HepG2 (cell line): ENCODE measurements around the gene AMHR2. TPM values are rescaled to one million over a fixed set of nuclear protein-coding genes. Genes with fewer than 3 reads are reported as not detected.
A peak's percentile ranks its signal among the peaks of the same experiment; 100 is the strongest.

ENCODE experiments used
- CCDC6 ChIP-seq: sonication (generic); formaldehyde crosslinking; IDR thresholded peaks from 2 replicates; pipeline ENCODE4 v1.8.1; 2022; ENCODE audit warnings: mild to moderate bottlenecking, missing genetic modification reagents, moderate library complexity
- FOSL2 ChIP-seq: sonication (generic); formaldehyde crosslinking; IDR thresholded peaks from 2 replicates; pipeline ENCODE4 v1.4.0; 2020; ENCODE audit warnings: missing genetic modification reagents
- HDAC1 ChIP-seq: sonication (generic); formaldehyde crosslinking; IDR thresholded peaks from 2 replicates; pipeline ENCODE4 v1.5.1; 2020; ENCODE audit warnings: mild to moderate bottlenecking, missing genetic modification reagents
- JUNB ChIP-seq: sonication (generic); formaldehyde crosslinking; IDR thresholded peaks from 2 replicates; pipeline ENCODE4 v1.8.0; 2022; ENCODE audit warnings: missing genetic modification reagents, mild to moderate bottlenecking, borderline replicate concordance
- NFE2 ChIP-seq: sonication (generic); formaldehyde crosslinking; IDR thresholded peaks from 2 replicates; pipeline ENCODE4 v1.4.0; 2020; ENCODE audit warnings: missing genetic modification reagents
- NFIC ChIP-seq: IDR thresholded peaks from 2 replicates; pipeline ENCODE4 v1.6.1; 2012; ENCODE audit warnings: mild to moderate bottlenecking, low read length, inconsistent platforms
- ZBTB3 ChIP-seq: sonication (generic); formaldehyde crosslinking; IDR thresholded peaks from 2 replicates; pipeline ENCODE4 v1.4.0; 2020; ENCODE audit warnings: low read depth, mild to moderate bottlenecking, moderate library complexity, missing genetic modification reagents, borderline replicate concordance
- ZFP62 ChIP-seq: sonication (generic); formaldehyde crosslinking; IDR thresholded peaks from 2 replicates; pipeline ENCODE4 v1.4.0; 2020; ENCODE audit warnings: missing genetic modification reagents
- ZNF17 ChIP-seq: sonication (generic); formaldehyde crosslinking; IDR thresholded peaks from 2 replicates; pipeline ENCODE4 v1.5.0; 2020; ENCODE audit warnings: mild to moderate bottlenecking, missing genetic modification reagents
- ZNF296 ChIP-seq: sonication (generic); formaldehyde crosslinking; conservative IDR thresholded peaks from 2 replicates; pipeline ENCODE4 v1.5.0; 2020; ENCODE audit warnings: mild to moderate bottlenecking, missing genetic modification reagents
- ZNF724P ChIP-seq: sonication (generic); formaldehyde crosslinking; IDR thresholded peaks from 2 replicates; pipeline ENCODE4 v1.8.0; 2022; ENCODE audit warnings: missing genetic modification reagents, borderline replicate concordance
- ZSCAN21 ChIP-seq: sonication (generic); formaldehyde crosslinking; IDR thresholded peaks from 2 replicates; pipeline ENCODE4 v1.8.0; 2022; ENCODE audit warnings: mild to moderate bottlenecking, missing genetic modification reagents, moderate library complexity, borderline replicate concordance
- polyA plus RNA-seq, 8 experiments: library from polyadenylated mRNA; depleted of rRNA in 3 of 8; stranded (reverse) in 7 of 8; unstranded in 1 of 8; fragments of >200 nt; fragmentation: Illumina TruSeq in 4 of 8; extraction: Trizol in 4 of 8; gene quantifications; 2 replicates each; pipeline versions ENCODE4 v1.2.1 to v1.2.3, GENCODE V29; 2011 to 2016; ENCODE audit warnings: low read depth in 4 of 8, missing spikeins in 1 of 8, mixed read lengths in 1 of 8; ENCODE audit not compliant: insufficient read depth in 1 of 8
- total RNA-seq, 5 experiments: library from RNA; depleted of rRNA; stranded (reverse); fragments of >200 nt; fragmentation: Illumina TruSeq; extraction: Trizol; gene quantifications; 2 replicates each; pipeline ENCODE4 v1.2.3, GENCODE V29; 2016; ENCODE audit warnings: low read depth in 1 of 5
- TF ChIP-seq, protein P1 (sequence below): sonication (generic); formaldehyde crosslinking; IDR thresholded peaks from 2 replicates; pipeline ENCODE4 v1.9.0; 2021; ENCODE audit warnings: missing genetic modification reagents, borderline replicate concordance
- TF ChIP-seq, protein P2 (sequence below): sonication (generic); formaldehyde crosslinking; conservative IDR thresholded peaks from 2 replicates; pipeline ENCODE4 v1.4.0; 2020; ENCODE audit warnings: missing genetic modification reagents
- TF ChIP-seq, protein P3 (sequence below): sonication (generic); formaldehyde crosslinking; IDR thresholded peaks from 2 replicates; pipeline ENCODE4 v1.4.0; 2020; ENCODE audit warnings: missing genetic modification reagents, borderline replicate concordance
- TF ChIP-seq, protein P4 (sequence below): sonication (generic); formaldehyde crosslinking; IDR thresholded peaks from 2 replicates; pipeline ENCODE4 v1.4.0; 2020; ENCODE audit warnings: low read depth, mild to moderate bottlenecking, missing genetic modification reagents
- TF ChIP-seq, protein P5 (sequence below): sonication (generic); formaldehyde crosslinking; conservative IDR thresholded peaks from 2 replicates; pipeline ENCODE4 v1.8.0; 2022; ENCODE audit warnings: mild to moderate bottlenecking, moderate library complexity, missing genetic modification reagents

Gene AMHR2
- total and polyA plus RNA-seq, 2 of the 13 experiments (the other 11 are each of a cell fraction or from before 2014, with no cell fraction given), result 0.24 to 0.58 TPM

DNA sequence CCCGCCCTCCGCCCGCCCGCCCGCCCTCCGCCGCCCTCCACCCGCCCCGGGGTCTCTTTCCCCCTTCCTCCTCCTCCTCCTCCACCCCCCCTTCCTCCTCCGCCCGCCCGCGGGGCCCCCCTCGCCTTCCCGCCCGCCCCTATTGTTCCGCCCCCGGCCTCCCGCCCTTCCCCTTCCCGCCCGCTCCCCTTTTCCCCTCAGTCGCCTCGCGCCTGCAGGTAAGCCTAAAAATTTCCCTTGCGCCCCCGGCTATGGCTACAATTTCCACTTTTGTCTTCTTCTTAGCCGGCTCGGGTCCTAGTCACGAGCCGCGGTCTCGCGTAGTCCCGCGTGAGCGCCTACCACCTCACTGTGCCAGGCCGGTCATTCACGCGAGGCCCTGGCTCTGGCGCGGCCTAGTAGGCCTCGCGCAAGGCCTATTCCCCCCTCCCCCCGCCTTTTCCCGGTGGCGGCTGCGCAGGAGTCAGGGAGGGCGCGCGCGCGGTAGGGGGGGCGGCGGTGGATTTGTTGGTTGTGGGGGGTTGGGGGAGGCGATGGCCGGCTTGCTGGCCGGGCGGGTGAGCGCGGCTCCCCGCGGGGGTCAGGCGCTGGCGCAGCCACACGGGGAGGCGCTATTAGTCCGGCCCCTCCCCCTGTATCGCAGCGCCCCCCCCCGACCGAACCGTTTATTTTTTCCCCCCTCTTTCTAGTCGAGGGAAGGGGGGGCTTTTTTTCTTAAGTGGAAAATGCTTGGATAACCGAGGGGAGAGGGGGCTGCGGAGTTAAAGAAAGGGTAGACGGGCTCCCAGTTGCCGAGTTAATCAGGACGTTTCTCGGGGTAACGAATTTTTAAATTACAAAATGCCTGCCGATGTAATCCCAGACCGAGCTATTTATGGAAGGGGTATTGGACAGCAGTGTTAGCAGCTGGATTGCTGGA, 28.8 kb downstream of the AMHR2 start (continued):
- TF ChIP-seq, protein P1, sequence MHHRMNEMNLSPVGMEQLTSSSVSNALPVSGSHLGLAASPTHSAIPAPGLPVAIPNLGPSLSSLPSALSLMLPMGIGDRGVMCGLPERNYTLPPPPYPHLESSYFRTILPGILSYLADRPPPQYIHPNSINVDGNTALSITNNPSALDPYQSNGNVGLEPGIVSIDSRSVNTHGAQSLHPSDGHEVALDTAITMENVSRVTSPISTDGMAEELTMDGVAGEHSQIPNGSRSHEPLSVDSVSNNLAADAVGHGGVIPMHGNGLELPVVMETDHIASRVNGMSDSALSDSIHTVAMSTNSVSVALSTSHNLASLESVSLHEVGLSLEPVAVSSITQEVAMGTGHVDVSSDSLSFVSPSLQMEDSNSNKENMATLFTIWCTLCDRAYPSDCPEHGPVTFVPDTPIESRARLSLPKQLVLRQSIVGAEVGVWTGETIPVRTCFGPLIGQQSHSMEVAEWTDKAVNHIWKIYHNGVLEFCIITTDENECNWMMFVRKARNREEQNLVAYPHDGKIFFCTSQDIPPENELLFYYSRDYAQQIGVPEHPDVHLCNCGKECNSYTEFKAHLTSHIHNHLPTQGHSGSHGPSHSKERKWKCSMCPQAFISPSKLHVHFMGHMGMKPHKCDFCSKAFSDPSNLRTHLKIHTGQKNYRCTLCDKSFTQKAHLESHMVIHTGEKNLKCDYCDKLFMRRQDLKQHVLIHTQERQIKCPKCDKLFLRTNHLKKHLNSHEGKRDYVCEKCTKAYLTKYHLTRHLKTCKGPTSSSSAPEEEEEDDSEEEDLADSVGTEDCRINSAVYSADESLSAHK (CRISPR knock-in tag), result no peak
- TF ChIP-seq JUNB (CRISPR knock-in tag) (no peak), ZFP62 (CRISPR knock-in tag) (no peak), FOSL2 (CRISPR knock-in tag) (0 out of 2 replicates have a peak, but pooled peaks have one; percentile 27), NFIC (no peak), ZBTB3 (no peak), ZNF17 (CRISPR knock-in tag) (no peak), ZNF724P (CRISPR knock-in tag) (no peak), NFE2 (no peak), ZSCAN21 (CRISPR knock-in tag) (no peak), ZNF296 (CRISPR knock-in tag) (no peak), HDAC1 (peak; percentile 46), CCDC6 (CRISPR knock-in tag) (no peak)
- TF ChIP-seq, protein P2, sequence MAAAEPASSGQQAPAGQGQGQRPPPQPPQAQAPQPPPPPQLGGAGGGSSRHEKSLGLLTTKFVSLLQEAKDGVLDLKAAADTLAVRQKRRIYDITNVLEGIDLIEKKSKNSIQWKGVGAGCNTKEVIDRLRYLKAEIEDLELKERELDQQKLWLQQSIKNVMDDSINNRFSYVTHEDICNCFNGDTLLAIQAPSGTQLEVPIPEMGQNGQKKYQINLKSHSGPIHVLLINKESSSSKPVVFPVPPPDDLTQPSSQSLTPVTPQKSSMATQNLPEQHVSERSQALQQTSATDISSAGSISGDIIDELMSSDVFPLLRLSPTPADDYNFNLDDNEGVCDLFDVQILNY (CRISPR knock-in tag), result peak; percentile 57; the same call in 1 of the 2 replicates
- TF ChIP-seq, protein P3, sequence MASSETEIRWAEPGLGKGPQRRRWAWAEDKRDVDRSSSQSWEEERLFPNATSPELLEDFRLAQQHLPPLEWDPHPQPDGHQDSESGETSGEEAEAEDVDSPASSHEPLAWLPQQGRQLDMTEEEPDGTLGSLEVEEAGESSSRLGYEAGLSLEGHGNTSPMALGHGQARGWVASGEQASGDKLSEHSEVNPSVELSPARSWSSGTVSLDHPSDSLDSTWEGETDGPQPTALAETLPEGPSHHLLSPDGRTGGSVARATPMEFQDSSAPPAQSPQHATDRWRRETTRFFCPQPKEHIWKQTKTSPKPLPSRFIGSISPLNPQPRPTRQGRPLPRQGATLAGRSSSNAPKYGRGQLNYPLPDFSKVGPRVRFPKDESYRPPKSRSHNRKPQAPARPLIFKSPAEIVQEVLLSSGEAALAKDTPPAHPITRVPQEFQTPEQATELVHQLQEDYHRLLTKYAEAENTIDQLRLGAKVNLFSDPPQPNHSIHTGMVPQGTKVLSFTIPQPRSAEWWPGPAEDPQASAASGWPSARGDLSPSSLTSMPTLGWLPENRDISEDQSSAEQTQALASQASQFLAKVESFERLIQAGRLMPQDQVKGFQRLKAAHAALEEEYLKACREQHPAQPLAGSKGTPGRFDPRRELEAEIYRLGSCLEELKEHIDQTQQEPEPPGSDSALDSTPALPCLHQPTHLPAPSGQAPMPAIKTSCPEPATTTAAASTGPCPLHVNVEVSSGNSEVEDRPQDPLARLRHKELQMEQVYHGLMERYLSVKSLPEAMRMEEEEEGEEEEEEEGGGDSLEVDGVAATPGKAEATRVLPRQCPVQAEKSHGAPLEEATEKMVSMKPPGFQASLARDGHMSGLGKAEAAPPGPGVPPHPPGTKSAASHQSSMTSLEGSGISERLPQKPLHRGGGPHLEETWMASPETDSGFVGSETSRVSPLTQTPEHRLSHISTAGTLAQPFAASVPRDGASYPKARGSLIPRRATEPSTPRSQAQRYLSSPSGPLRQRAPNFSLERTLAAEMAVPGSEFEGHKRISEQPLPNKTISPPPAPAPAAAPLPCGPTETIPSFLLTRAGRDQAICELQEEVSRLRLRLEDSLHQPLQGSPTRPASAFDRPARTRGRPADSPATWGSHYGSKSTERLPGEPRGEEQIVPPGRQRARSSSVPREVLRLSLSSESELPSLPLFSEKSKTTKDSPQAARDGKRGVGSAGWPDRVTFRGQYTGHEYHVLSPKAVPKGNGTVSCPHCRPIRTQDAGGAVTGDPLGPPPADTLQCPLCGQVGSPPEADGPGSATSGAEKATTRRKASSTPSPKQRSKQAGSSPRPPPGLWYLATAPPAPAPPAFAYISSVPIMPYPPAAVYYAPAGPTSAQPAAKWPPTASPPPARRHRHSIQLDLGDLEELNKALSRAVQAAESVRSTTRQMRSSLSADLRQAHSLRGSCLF (CRISPR knock-in tag), result 0 out of 2 replicates have a peak, but pooled peaks have one; percentile 32
- TF ChIP-seq, protein P4, sequence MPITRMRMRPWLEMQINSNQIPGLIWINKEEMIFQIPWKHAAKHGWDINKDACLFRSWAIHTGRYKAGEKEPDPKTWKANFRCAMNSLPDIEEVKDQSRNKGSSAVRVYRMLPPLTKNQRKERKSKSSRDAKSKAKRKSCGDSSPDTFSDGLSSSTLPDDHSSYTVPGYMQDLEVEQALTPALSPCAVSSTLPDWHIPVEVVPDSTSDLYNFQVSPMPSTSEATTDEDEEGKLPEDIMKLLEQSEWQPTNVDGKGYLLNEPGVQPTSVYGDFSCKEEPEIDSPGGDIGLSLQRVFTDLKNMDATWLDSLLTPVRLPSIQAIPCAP (CRISPR knock-in tag), result no peak
- TF ChIP-seq, protein P5, sequence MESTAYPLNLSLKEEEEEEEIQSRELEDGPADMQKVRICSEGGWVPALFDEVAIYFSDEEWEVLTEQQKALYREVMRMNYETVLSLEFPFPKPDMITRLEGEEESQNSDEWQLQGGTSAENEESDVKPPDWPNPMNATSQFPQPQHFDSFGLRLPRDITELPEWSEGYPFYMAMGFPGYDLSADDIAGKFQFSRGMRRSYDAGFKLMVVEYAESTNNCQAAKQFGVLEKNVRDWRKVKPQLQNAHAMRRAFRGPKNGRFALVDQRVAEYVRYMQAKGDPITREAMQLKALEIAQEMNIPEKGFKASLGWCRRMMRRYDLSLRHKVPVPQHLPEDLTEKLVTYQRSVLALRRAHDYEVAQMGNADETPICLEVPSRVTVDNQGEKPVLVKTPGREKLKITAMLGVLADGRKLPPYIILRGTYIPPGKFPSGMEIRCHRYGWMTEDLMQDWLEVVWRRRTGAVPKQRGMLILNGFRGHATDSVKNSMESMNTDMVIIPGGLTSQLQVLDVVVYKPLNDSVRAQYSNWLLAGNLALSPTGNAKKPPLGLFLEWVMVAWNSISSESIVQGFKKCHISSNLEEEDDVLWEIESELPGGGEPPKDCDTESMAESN (CRISPR knock-in tag), result no peak
